HepG2 (cell line): ENCODE data around the gene FDPS. TPM values are rescaled to one million over a fixed set of nuclear protein-coding genes. Genes with fewer than 3 reads are reported as not detected.

Source experiments
- FOSL1 ChIP-seq: sonication (generic); formaldehyde crosslinking; IDR thresholded peaks from 2 replicates; pipeline ENCODE4 v1.9.0; 2021; ENCODE audit warnings: missing genetic modification reagents, borderline replicate concordance
- FOXA1 ChIP-seq, 2 experiments: fragments of 450-650 bp in 1 of 2; sonication (generic) in 1 of 2; formaldehyde crosslinking in 1 of 2; IDR thresholded peaks; 2 replicates each; pipeline versions ENCODE4 v1.4.0 to v1.6.1; 2016 to 2020; ENCODE audit warnings: missing genetic modification reagents in 1 of 2
- GPBP1L1 ChIP-seq: sonication (generic); formaldehyde crosslinking; IDR thresholded peaks from 2 replicates; pipeline ENCODE4 v1.5.0; 2020; ENCODE audit warnings: mild to moderate bottlenecking, missing genetic modification reagents
- GTF3A ChIP-seq: sonication (generic); formaldehyde crosslinking; conservative IDR thresholded peaks from 2 replicates; pipeline ENCODE4 v1.4.0; 2020; ENCODE audit warnings: mild to moderate bottlenecking, missing genetic modification reagents
- KDM2A ChIP-seq: sonication (generic); formaldehyde crosslinking; IDR thresholded peaks from 2 replicates; pipeline ENCODE4 v1.4.0; 2020; ENCODE audit warnings: low read depth, missing genetic modification reagents, borderline replicate concordance
- KLF9 ChIP-seq: IDR thresholded peaks from 2 replicates; pipeline ENCODE4 v1.6.1; 2016; ENCODE audit warnings: low read depth
- MXD1 ChIP-seq: sonication (generic); formaldehyde crosslinking; IDR thresholded peaks from 2 replicates; pipeline ENCODE4 v1.4.0; 2020; ENCODE audit warnings: mild to moderate bottlenecking, missing genetic modification reagents
- PAX8 ChIP-seq: sonication (generic); formaldehyde crosslinking; IDR thresholded peaks from 2 replicates; pipeline ENCODE4 v1.8.0; 2022; ENCODE audit warnings: mild to moderate bottlenecking, missing genetic modification reagents, borderline replicate concordance
- PHF5A ChIP-seq: IDR thresholded peaks from one replicate; pipeline ENCODE4 v1.6.1; 2018; ENCODE audit warnings: low read depth, missing genetic modification reagents; ENCODE audit not compliant: unreplicated experiment
- REST ChIP-seq, 2 experiments: IDR thresholded peaks; 2 replicates each; pipeline ENCODE4 v1.6.1; 2011 to 2012; ENCODE audit warnings: low read length in 2 of 2, borderline replicate concordance in 1 of 2, low read depth in 1 of 2, mild to moderate bottlenecking in 1 of 2, moderate library complexity in 1 of 2
- TEAD2 ChIP-seq: sonication (generic); formaldehyde crosslinking; IDR thresholded peaks from 2 replicates; pipeline ENCODE4 v1.9.0; 2021; ENCODE audit warnings: missing genetic modification reagents
- U2AF2 ChIP-seq: fragments of 200-400 bp; formaldehyde crosslinking; IDR thresholded peaks from 2 replicates; pipeline ENCODE4 v1.6.1; 2017; ENCODE audit warnings: low read depth, mild to moderate bottlenecking, low read length
- ZMYM2 ChIP-seq: sonication (generic); formaldehyde crosslinking; IDR thresholded peaks from 2 replicates; pipeline ENCODE4 v1.8.0; 2022; ENCODE audit warnings: mild to moderate bottlenecking, missing genetic modification reagents
- ZNF207 ChIP-seq: fragments of 450-650 bp; IDR thresholded peaks from 2 replicates; pipeline ENCODE4 v1.6.1; 2016; ENCODE audit warnings: antibody characterized with exemption, borderline replicate concordance
- ZNF256 ChIP-seq: sonication (generic); formaldehyde crosslinking; conservative IDR thresholded peaks from 2 replicates; pipeline ENCODE4 v1.4.0; 2020; ENCODE audit warnings: missing genetic modification reagents
- ZNF280D ChIP-seq: sonication (generic); formaldehyde crosslinking; IDR thresholded peaks from 2 replicates; pipeline ENCODE4 v1.5.1; 2020; ENCODE audit warnings: mild to moderate bottlenecking, missing genetic modification reagents
- ZNF557 ChIP-seq: sonication (generic); formaldehyde crosslinking; IDR thresholded peaks from 2 replicates; pipeline ENCODE4 v1.4.0; 2020; ENCODE audit warnings: missing genetic modification reagents
- ZNF563 ChIP-seq: sonication (generic); formaldehyde crosslinking; IDR thresholded peaks from 2 replicates; pipeline ENCODE4 v1.8.0; 2022; ENCODE audit warnings: mild to moderate bottlenecking, moderate library complexity, missing genetic modification reagents
- ZNF800 ChIP-seq: sonication (generic); formaldehyde crosslinking; IDR thresholded peaks from 2 replicates; pipeline ENCODE4 v1.4.0; 2020; ENCODE audit warnings: missing genetic modification reagents
- ZSCAN25 ChIP-seq: sonication (generic); formaldehyde crosslinking; IDR thresholded peaks from 2 replicates; pipeline ENCODE4 v1.8.0; 2022; ENCODE audit warnings: mild to moderate bottlenecking, missing genetic modification reagents
- polyA plus RNA-seq, 8 experiments: library from polyadenylated mRNA; depleted of rRNA in 3 of 8; stranded (reverse) in 7 of 8; unstranded in 1 of 8; fragments of >200 nt; fragmentation: Illumina TruSeq in 4 of 8; extraction: Trizol in 4 of 8; gene quantifications; 2 replicates each; pipeline versions ENCODE4 v1.2.1 to v1.2.3, GENCODE V29; 2011 to 2016; ENCODE audit warnings: low read depth in 4 of 8, missing spikeins in 1 of 8, mixed read lengths in 1 of 8; ENCODE audit not compliant: insufficient read depth in 1 of 8
- total RNA-seq, 5 experiments: library from RNA; depleted of rRNA; stranded (reverse); fragments of >200 nt; fragmentation: Illumina TruSeq; extraction: Trizol; gene quantifications; 2 replicates each; pipeline ENCODE4 v1.2.3, GENCODE V29; 2016; ENCODE audit warnings: low read depth in 1 of 5

The FDPS gene
- total and polyA plus RNA-seq, 2 of the 13 experiments (the other 11 are each of a cell fraction or from before 2014, with no cell fraction given): 264 to 519 TPM

- TF ChIP-seq ZNF280D (CRISPR knock-in tag) (0 out of 2 replicates have a peak, but pooled peaks have one; percentile 17), ZNF256 (CRISPR knock-in tag) (no peak), ZMYM2 (CRISPR knock-in tag) (no peak), MXD1 (CRISPR knock-in tag) (no peak), U2AF2 (no peak), GTF3A (CRISPR knock-in tag) (no peak), TEAD2 (CRISPR knock-in tag) (no peak), ZNF563 (CRISPR knock-in tag) (no peak), ZNF557 (no peak), FOSL1 (CRISPR knock-in tag) (no peak), KLF9 (CRISPR knock-in tag) (no peak), REST (IDR thresholded peaks at IDR 0.05; ENCODE audit: borderline replicate concordance in 1 of 2, low read depth in 1 of 2, low read length in 2 of 2) (no peak), PAX8 (CRISPR knock-in tag) (no peak), ZNF207 (no peak), PHF5A (CRISPR knock-in tag) (no peak), KDM2A (CRISPR knock-in tag) (no peak), GPBP1L1 (CRISPR knock-in tag) (no peak), FOXA1 (IDR thresholded peaks at IDR 0.05) (no peak), FOXA1 (CRISPR knock-in tag; IDR thresholded peaks at IDR 0.05) (no peak), ZSCAN25 (CRISPR knock-in tag) (no peak), ZNF800 (CRISPR knock-in tag) (no peak)
These were observed 22.1 kb upstream of the FDPS start (continued) for GRCh38 chr1:155286544-155286943.
